HepG2 (cell line): ENCODE measurements around the gene ENC1. TPM values are rescaled to one million over a fixed set of nuclear protein-coding genes. Genes with fewer than 3 reads are reported as not detected.
A peak's percentile ranks its signal among the peaks of the same experiment; 100 is the strongest.

Source experiments
- HNF1A ChIP-seq, 2 experiments: sonication (generic) in 1 of 2; formaldehyde crosslinking in 1 of 2; IDR thresholded peaks; 2 replicates each; pipeline versions ENCODE4 v1.4.0 to v1.6.1; 2016 to 2020; ENCODE audit warnings: borderline replicate concordance in 1 of 2, low read depth in 1 of 2, mild to moderate bottlenecking in 1 of 2, missing genetic modification reagents in 1 of 2
- MAFG ChIP-seq: sonication (generic); formaldehyde crosslinking; IDR thresholded peaks from 2 replicates; pipeline ENCODE4 v1.5.1; 2020; ENCODE audit warnings: mild to moderate bottlenecking, missing genetic modification reagents
- NFIB ChIP-seq: sonication (generic); formaldehyde crosslinking; IDR thresholded peaks from 2 replicates; pipeline ENCODE4 v1.9.0; 2021; ENCODE audit warnings: missing genetic modification reagents, mild to moderate bottlenecking, borderline replicate concordance
- POLR2G ChIP-seq: fragments of 200-400 bp; formaldehyde crosslinking; IDR thresholded peaks from 2 replicates; pipeline ENCODE4 v1.6.1; 2018; ENCODE audit warnings: mild to moderate bottlenecking, low read depth, low read length, moderate library complexity
- RBM22 ChIP-seq: fragments of 200-400 bp; formaldehyde crosslinking; optimal IDR thresholded peaks from 2 replicates; pipeline ENCODE3; 2017; ENCODE audit warnings: mild to moderate bottlenecking, low read length, moderate library complexity
- SIX1 ChIP-seq: sonication (generic); formaldehyde crosslinking; IDR thresholded peaks from 2 replicates; pipeline ENCODE4 v1.4.0; 2020; ENCODE audit warnings: missing genetic modification reagents, borderline replicate concordance
- SRF ChIP-seq: IDR thresholded peaks from 2 replicates; pipeline ENCODE4 v1.6.1; 2011; ENCODE audit warnings: mild to moderate bottlenecking, low read depth, low read length, moderate library complexity
- ZBTB25 ChIP-seq: IDR thresholded peaks from 2 replicates; pipeline ENCODE4 v1.6.1; 2018; ENCODE audit warnings: missing genetic modification reagents
- ZBTB33 ChIP-seq: sonication (generic); formaldehyde crosslinking; IDR thresholded peaks from 2 replicates; pipeline ENCODE4 v1.4.0; 2020; ENCODE audit warnings: missing genetic modification reagents
- ZNF34 ChIP-seq: sonication (generic); formaldehyde crosslinking; IDR thresholded peaks from 2 replicates; pipeline ENCODE4 v1.4.0; 2020; ENCODE audit warnings: mild to moderate bottlenecking, missing genetic modification reagents, borderline replicate concordance
- ZNF549 ChIP-seq: sonication (generic); formaldehyde crosslinking; IDR thresholded peaks from 2 replicates; pipeline ENCODE4 v1.5.0; 2020; ENCODE audit warnings: missing genetic modification reagents
- ZNF652 ChIP-seq: IDR thresholded peaks from 2 replicates; pipeline ENCODE4 v1.6.1; 2016; ENCODE audit warnings: low read depth, borderline replicate concordance
- ZXDC ChIP-seq: sonication (generic); formaldehyde crosslinking; IDR thresholded peaks from 2 replicates; pipeline ENCODE4 v1.5.0; 2020; ENCODE audit warnings: mild to moderate bottlenecking, missing genetic modification reagents
- polyA plus RNA-seq, 8 experiments: library from polyadenylated mRNA; depleted of rRNA in 3 of 8; stranded (reverse) in 7 of 8; unstranded in 1 of 8; fragments of >200 nt; fragmentation: Illumina TruSeq in 4 of 8; extraction: Trizol in 4 of 8; gene quantifications; 2 replicates each; pipeline versions ENCODE4 v1.2.1 to v1.2.3, GENCODE V29; 2011 to 2016; ENCODE audit warnings: low read depth in 4 of 8, missing spikeins in 1 of 8, mixed read lengths in 1 of 8; ENCODE audit not compliant: insufficient read depth in 1 of 8
- total RNA-seq, 5 experiments: library from RNA; depleted of rRNA; stranded (reverse); fragments of >200 nt; fragmentation: Illumina TruSeq; extraction: Trizol; gene quantifications; 2 replicates each; pipeline ENCODE4 v1.2.3, GENCODE V29; 2016; ENCODE audit warnings: low read depth in 1 of 5

Gene ENC1
- total and polyA plus RNA-seq, 2 of the 13 experiments (the other 11 are each of a cell fraction or from before 2014, with no cell fraction given), result 63.8 to 64.4 TPM

DNA sequence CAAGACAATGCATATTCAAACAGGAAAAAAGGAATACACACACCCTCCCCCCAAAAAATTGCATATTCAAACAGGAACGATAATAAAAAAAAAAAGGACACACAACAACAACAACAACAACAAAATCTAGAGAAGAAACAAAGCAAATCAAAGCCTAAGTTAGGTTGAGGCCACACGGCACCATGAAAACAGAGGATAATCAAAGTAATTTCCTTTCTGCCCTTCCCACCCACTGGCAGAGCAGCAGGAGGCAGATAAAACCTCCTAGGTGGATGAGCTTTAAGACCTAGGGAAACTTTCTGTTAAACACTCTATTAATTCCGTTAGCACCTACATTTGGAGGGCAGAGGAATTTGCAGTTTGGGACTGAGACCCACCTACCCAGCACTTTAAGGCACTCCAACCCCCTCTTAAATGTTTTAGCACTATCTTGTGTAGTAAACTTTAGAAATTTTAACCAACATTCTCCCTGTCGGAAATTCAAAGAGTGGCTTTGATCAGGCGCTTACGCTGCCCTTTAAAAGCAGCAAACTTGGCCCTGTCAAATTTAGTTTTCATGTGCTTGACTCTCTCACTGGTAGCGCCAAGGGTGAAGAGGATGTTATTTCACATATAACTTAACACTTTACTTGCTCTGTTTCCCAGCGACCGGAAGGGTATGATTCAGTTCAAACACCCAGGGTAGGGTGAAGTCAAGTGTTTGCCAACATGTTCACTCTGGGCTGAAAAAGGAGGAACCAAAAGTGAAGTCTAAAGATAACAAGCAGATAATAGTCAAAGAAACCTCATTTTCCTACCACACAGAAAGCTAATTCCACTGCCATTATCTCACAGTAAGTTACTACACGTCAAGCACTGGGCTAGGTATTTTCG lies 9.2 kb downstream of the ENC1 start (continued):
- TF ChIP-seq HNF1A (IDR thresholded peaks at IDR 0.05; ENCODE audit: low read depth) (no peak), HNF1A (CRISPR knock-in tag; IDR thresholded peaks at IDR 0.05; ENCODE audit: borderline replicate concordance) (no peak), ZNF34 (no peak), SIX1 (CRISPR knock-in tag) (no peak), NFIB (CRISPR knock-in tag) (no peak), RBM22 (peak; percentile 26), ZNF549 (CRISPR knock-in tag) (no peak), ZNF652 (peak; percentile 31; the same call in 1 of the 2 replicates), POLR2G (peak; percentile 30; the same call in 1 of the 2 replicates), SRF (no peak), ZBTB33 (CRISPR knock-in tag) (peak; percentile 77), ZBTB25 (CRISPR knock-in tag) (no peak), ZXDC (CRISPR knock-in tag) (no peak), MAFG (CRISPR knock-in tag) (no peak)
